HG03520 (cell line): ENCODE data around the gene NUDT5.
"Not testable (repeated sequence)": the region's sequence is repeated elsewhere in the genome, so short reads cannot be mapped to it uniquely, and the experiment has no call there.

Source experiments
- ATAC-seq: cut with Tn5 transposase; IDR thresholded peaks from one replicate; pipeline ENCODE4 v1.9.1; 2021; ENCODE audit warnings: mild to moderate bottlenecking, moderate library complexity; ENCODE audit not compliant: unreplicated experiment

NUDT5 gene

DNA sequence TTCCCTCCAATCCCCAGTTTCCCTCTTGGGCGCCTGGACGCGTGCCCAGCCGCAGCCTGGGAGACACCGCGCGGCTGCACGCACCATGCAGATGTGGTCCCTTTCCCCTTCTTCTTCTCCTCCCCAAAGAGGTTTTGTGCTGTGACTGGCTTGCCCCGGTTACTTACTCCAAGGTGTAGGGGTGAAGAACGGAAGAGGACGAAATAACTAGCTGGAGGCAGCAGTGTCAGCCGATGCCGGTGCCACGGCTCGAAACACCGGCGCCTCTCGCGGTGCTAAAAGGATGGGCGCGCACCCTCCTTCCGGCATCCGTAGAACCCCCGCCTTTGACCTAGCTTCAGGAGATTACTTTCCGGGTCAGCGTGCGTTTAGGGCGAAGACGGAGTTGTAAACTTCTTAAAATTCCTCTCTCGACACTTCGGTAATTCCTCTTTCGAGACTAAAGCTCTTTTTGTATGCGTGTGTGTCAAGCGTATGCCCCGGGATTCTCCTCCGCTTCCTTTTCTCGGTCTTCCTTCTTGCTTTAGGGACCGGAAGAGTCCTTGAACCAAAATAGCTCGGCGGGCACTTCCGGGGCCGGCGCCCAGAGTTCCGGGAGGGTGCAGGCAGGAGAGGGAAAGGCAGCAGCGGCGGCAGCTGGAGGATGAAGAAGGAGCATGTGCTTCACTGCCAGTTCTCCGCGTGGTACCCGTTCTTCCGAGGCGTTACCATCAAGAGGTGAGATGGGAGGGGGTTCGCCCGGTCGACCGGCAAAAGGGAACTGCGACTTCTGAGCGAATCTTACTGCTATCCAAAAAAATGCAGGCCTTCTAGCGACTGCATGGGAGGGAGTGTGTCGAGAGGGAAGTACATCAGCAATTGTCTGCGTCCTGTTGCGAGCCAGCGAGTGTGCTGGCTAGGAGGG lies at the start of gene NUDT5, which contains the start of gene CDC123:
Gene NUDT5, minus strand, starts transcription at position 289 of the 904 bp plus-strand sequence. CDS start 9,600 bp downstream, outside the sequence.
Gene CDC123, plus strand, starts transcription at position 586 of the 904 bp plus-strand sequence. Its CDS starts 58 bp downstream, at position 644.
- peak; percentile 83 for ATAC-seq

DNA sequence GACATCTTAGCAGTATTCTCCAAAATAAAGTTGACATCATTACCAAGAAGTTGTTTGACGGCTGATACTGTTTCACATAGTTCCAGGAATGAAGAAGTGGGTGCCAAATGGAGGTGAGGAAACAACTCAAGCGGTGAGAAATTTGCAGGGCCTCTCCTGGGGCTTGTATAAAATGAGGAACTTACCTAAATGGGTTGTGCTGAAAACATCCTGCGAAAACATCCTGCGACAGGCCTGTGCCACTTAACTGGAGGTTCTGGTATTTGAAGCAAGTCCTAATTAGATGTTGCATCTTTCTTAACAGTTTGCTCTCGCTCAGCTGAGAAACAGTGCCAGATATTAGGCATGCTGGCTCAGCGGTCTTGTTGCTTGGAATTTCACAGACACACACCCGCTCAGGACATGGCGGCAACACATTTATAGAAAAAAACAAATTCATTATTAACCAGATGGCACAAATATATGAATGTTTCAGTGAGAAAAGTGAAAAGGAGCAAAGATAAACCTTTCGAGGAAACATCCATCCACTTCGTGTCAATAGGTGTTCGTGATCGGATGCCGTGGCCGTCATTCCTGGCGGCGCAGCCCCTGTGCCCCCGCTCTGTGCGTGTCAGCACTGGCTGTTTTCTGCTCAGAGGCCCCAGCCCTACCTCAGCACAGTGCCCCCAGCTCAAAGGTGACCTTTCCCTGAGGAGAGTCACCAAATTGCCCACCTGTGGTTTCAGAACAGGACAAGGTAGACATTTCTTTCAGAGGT lies 48.4 kb upstream of the NUDT5 start:
- ATAC-seq: no peak

DNA sequence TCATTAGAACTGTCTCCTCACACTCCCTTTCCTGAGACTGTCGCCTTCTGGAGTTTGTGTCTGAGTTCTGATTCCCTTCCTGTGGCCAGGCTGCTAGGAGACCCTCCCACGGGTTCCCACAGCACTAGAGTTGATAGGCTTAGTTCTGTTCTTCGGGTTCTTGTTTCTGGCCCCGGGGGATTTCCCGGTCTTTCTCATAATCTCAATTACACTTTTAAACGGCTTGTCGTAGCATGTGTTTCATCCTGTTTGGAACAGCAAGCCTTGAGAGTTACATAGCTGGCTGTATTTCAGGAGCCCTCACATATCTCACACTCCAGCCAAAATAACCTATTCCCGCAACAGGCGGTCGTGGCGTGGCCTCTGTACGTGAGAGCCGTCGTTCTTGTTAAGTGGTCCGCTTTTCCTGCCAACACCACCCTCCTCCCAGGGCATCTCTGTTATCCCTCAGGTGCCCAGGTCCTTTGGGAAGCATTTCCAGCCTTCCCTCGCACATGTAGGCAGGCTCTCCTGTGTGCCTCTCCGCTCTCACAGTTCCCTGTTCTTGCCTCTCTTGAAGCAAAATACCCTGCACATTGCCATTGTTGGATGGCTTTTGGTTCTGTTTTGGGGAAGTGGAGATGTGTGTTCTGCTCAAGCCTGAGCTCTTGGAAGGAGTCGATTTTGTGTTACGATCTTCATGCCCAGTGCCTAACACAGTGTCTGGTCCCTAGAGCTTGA lies 46.3 kb upstream of the NUDT5 start:
- ATAC-seq: no peak

- ATAC-seq: no peak
Measured at GRCh38 chr10:12238821-12239220, 43.1 kb upstream of the NUDT5 start.

DNA sequence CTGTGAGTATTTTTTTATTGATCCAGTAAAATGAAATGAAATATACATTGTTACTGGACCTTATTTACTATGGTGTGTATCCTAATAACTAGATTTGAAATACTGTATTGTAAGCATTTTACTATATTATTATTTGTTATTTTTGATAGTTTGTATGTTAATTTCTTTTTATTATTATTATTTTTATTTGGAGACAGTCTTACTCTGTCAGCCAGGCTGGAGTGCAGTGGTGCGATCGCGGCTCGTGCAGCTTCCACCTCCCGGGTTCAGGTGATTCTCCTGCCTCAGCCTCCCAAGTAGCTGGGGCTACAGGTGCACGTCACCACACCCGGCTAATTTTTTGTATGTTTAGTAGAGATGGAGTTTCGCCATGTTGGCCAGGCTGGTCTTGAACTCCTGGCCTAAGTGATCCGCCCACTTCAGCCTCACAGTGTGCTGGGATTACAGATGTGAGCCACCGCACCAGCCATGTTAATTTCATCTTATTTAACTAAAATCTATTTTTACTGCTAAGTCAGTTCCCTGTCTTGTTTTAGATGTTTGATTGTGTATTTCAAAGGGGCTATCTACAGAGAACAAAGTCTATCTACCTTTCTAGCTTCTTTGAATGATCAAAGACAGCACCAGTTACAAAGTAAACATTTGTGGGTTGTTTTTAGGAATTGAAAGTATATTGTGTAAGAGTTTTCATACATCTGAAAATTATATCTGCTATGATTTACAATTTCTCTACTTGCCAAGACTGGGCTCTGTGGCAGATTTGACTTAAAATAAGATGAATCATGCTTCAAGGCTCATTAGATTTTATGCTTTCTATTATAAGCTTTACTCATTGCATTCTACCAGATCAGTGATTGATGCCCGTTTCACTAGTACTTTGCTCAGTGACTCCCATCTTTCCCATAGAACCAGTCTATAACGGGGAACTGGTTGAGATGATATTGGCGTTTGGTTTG lies 41.9 kb upstream of the NUDT5 start:
- no peak for ATAC-seq

DNA sequence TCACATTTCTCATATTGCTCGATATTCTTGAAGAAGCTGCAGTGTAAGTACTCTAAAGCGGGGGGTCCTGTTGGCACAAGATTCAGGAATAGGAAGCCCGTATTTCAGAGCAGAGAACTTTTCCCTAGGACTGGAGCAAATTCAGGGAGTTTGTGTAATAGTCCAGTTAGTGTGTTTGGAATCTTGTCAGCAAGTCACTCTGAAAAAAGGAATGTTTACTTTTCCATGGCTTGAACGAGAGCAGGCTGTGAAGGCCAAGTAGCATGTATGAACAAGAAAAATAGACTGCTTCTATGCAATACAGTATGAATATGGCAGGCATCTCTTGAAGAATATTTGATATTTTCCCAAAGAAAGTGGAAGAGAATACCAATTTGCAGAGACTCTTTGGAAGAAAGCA lies 40.1 kb upstream of the NUDT5 start:
- no peak for ATAC-seq

- no peak for ATAC-seq
Measured at GRCh38 chr10:12235116-12235694, 39.5 kb upstream of the NUDT5 start.

- not testable (repeated sequence) for ATAC-seq
Measured at GRCh38 chr10:12234687-12235086, 39.0 kb upstream of the NUDT5 start.

DNA sequence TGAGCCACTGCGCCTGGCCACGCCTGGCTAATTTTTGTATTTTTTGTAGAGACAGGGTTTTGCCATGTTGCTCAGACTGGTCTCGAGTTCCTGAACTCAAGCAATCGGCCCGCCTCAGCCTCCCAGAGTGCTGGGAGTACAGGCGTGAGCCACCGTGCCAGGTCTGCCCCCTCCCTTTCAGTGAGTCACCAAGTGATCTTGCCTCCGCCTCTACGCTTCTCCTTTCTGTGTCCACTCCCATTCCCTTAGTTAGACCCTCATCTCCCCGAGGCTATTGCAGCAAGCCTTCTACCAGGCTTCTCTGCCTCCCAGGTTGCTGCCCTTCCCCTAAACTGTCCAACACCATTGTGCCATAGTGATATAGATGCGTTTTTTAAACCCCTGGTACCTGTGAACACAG lies 33.2 kb upstream of the NUDT5 start:
- ATAC-seq: no peak

GRCh38 chr10:12226438-12226837 lies 30.7 kb upstream of the NUDT5 start:
- not testable (repeated sequence) for ATAC-seq

DNA sequence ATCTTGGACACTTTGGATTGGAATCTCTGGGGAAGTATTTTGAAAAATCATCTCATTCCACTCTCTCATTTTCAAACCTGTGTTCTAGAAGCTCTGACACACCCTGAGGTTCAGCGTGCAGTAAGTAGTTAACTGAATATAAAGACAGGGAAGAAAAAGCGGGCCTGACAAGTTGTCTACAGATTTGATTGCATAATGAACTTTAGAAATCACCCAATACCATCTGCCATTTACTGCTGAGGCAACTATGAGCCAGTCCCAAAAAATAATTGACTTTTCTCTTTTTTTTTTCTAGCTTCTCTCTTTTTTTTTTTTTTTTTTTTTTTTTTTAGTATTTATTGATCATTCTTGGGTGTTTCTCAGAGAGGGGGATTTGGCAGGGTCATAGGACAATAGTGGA lies 29.8 kb upstream of the NUDT5 start:
- ATAC-seq: no peak

DNA sequence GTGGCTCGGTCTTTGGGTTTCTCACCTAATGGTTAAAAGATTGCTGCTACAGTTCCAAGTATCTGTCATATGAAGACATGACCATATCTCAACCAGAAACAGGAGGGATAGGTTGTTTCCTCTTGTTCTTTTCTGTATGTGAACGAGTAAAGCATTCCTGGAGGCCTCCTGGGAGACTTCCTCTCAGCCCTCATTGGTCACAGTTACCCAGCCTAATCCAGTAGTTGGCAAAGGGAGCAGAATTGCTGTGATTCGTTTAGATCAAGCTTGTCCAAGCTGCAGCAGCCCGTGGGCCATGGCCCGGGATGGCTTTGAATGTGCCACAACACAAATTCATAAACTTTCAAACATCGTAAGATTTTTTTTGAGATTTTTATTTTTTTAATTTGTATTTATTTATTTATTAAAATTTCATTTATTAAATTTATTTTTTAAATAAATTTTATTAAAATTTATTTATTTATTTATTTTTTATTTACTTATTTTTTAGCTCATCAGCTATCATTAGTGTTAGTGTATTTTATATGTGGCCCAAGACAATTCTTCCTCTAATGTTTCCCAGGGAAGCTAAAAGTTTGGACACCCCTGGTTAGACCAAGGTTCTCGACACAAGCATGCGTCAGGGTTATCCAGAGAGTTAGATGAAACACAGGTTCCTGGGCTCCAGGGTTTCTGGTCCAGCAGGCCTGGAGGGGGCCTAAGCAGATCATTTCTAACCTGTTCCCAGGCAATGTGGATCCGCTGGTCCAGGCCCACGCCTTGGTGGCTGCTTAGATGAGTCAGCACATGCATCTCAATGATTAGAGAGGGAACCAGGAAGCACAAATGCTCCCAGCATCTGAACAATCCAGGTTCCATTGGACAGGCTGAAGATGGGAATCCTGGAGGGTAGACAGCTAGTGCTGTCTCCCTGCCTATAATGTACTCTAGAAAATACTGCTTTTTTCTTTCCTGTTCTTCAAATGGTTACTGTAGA lies 25.9 kb upstream of the NUDT5 start:
- ATAC-seq: no peak

DNA sequence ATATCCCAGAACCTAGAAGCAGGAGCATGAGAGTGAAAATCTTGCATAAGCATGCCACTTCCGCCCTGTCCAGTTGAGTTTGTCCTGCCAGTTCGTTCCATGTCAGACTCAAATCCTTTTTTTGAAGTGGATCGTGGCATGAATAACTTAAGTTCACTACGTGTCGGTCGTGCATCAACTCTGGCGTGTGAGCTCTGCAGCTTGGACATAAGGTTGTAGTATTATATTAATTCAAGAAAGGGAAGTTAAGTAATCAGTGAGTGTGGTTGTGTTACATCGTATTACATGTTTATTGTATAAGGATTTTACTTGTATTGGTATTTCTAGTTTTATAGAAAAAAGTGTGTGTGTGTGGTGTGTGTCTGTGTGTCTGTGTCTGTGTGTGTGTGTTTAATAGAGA lies 23.3 kb upstream of the NUDT5 start:
- ATAC-seq: no peak

- no peak for ATAC-seq
Measured at GRCh38 chr10:12214763-12215218, 19.1 kb upstream of the NUDT5 start.

DNA sequence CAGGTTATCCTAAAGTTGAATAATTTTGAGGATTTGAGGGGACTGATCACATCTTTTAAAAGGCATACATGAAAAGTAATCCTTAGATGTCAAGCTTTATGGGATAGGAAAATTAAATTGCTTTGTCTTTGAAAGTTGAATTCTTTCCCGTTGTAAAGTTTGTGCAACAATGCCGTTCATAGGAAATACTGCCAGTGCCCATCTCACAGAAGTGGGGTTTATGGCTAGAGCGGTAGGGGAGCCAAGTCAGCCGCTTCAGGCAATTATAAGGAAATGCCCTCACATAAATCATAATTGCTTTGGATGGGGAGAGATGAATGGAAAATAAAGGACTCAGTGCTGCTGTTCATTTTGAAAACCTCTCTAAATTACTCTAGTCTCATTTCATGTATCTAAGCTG lies 18.4 kb upstream of the NUDT5 start:
- no peak for ATAC-seq

DNA sequence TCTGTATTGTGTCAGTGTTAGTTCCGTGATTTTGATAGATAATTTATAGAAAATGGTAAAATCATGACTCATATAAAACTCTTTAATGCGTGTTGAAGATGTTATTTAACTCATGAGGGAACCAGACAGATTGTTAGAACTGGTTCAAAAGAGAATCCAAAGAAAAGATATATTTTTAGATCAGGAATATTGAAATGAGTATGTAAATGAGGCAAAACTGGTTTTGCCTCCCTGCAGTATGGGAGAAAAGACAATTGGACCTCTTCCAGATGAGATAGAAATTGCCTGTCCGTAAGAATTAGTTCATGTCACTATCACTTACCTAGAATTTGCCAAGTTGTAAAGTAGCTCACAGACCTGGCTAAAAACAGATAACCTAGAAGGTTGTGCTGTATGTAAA lies 17.9 kb upstream of the NUDT5 start:
- no peak for ATAC-seq

GRCh38 chr10:12212454-12212853 lies 16.8 kb upstream of the NUDT5 start:
- ATAC-seq: no peak

- no peak for ATAC-seq
Measured at GRCh38 chr10:12208460-12208859, 12.8 kb upstream of the NUDT5 start.
